Common myeloid progenitor, CD34-positive (primary cell): ENCODE results near the gene TAPBP.
A peak's percentile ranks its signal among the peaks of the same experiment; 100 is the strongest.

Experiments
- CTCF ChIA-PET: fragments of 350-600 bp; sonication (Branson Sonifier 250); formaldehyde crosslinking; loops from one replicate; lab custom pipeline; 2021; ENCODE audit warnings: antibody characterized with exemption; lab: Charles Lee
- POLR2A ChIA-PET: fragments of 350-600 bp; sonication (Branson Sonifier 250); formaldehyde crosslinking; loops from one replicate; lab custom pipeline; 2021; ENCODE audit warnings: antibody characterized with exemption; lab: Charles Lee
- DNase-seq, 3 donors: peaks; one replicate each; pipeline versions ENCODE4 v3.0.0 to v3.0.0-alpha.2; 2013
- H3K27ac ChIP-seq, 2 experiments: 1 replicate in 1 of 2; 2 replicates in 1 of 2; pipeline ENCODE4 v1.7.0; 2013; ENCODE audit warnings: inconsistent platforms in 2 of 2, low read length in 2 of 2, mild to moderate bottlenecking in 2 of 2, low read depth in 1 of 2, moderate library complexity in 1 of 2; ENCODE audit not compliant: severe bottlenecking in 2 of 2, insufficient read depth in 1 of 2, poor library complexity in 1 of 2
- H3K27me3 ChIP-seq, 5 experiments: replicated peaks in 2 of 5; 1 replicate in 3 of 5; 2 replicates in 2 of 5; pipeline versions ENCODE4 v1.6.1 to v1.7.0; 2013; ENCODE audit warnings: low read length in 4 of 5, mild to moderate bottlenecking in 2 of 5, moderate library complexity in 2 of 5, inconsistent platforms in 1 of 5; ENCODE audit not compliant: insufficient read depth in 5 of 5, control insufficient read depth in 4 of 5
- H3K36me3 ChIP-seq, 4 experiments: 1 replicate in 2 of 4; 2 replicates in 2 of 4; pipeline versions ENCODE4 v1.6.1 to v1.7.0; 2013; ENCODE audit warnings: low read length in 3 of 4, control low read depth in 1 of 4, mild to moderate bottlenecking in 1 of 4; ENCODE audit not compliant: control insufficient read depth in 4 of 4, insufficient read depth in 4 of 4
- H3K4me1 ChIP-seq, 4 experiments: 1 replicate in 3 of 4; 2 replicates in 1 of 4; pipeline versions ENCODE4 v1.6.1 to v1.7.1; 2013; ENCODE audit warnings: low read length in 3 of 4, mild to moderate bottlenecking in 3 of 4, control low read depth in 1 of 4, inconsistent platforms in 1 of 4, moderate library complexity in 1 of 4; ENCODE audit not compliant: control insufficient read depth in 4 of 4, insufficient read depth in 4 of 4; ENCODE audit errors: control extremely low read depth in 1 of 4
- H3K4me3 ChIP-seq, 7 experiments: 1 replicate in 4 of 7; 2 replicates in 3 of 7; pipeline versions ENCODE4 v1.5.1 to v1.7.0; 2013; ENCODE audit warnings: mild to moderate bottlenecking in 7 of 7, low read length in 6 of 7, moderate library complexity in 6 of 7, inconsistent platforms in 2 of 7, low read depth in 2 of 7, control low read depth in 1 of 7; ENCODE audit not compliant: insufficient read depth in 4 of 7, control insufficient read depth in 1 of 7; ENCODE audit errors: extremely low read depth in 1 of 7
- H3K9me3 ChIP-seq, 5 experiments: 1 replicate in 4 of 5; 2 replicates in 1 of 5; pipeline versions ENCODE4 v1.6.1 to v1.7.1; 2013; ENCODE audit warnings: low read length in 4 of 5, mild to moderate bottlenecking in 2 of 5, inconsistent platforms in 1 of 5, low read depth in 1 of 5, moderate library complexity in 1 of 5; ENCODE audit not compliant: control insufficient read depth in 4 of 5, insufficient read depth in 2 of 5; ENCODE audit errors: control extremely low read depth in 1 of 5
- WGBS: methylation state at CpG from one replicate; pipeline ENCODE4 v1.1.5; 2013; ENCODE audit not compliant: insufficient coverage; 5-methylcytosine and 5-hydroxymethylcytosine counted together

Gene TAPBP

GRCh38 chr6:33312361-33313104 lies 1.3 kb downstream of the TAPBP start:
- H3K4me1 ChIP-seq: peaks cover 3 to 44% (median 35%) of the 10 kb centered on the region in 4 experiments
- H3K4me3 ChIP-seq: peak overlapping the region; percentile 7 to 99 (median 93)
- peak; percentile 74 to 90 (median 88) for DNase-seq
- WGBS: 24% methylated on average over 22 of the region's 29 CpGs
- ChIA-PET CTCF (interaction anchor here (0.7 to 3.6 kb wide), 10 partner anchors 8 to 96 kb away, joined by 3 to 19 read pairs (median 4); partner anchors contain the start of gene RGL2), POLR2A (interaction anchor here (0.5 to 2.8 kb wide), 4 partner anchors 11 to 119 kb away, joined by 3 to 18 read pairs (median 4); partner anchors contain the start of gene RGL2)
- H3K27me3 ChIP-seq: no peaks in the 10 kb centered on the region
- no peaks in the 10 kb centered on the region for H3K9me3 ChIP-seq
- peak overlapping the region; percentile 93 to 95 for H3K27ac ChIP-seq
- peaks cover 3 to 29% (median 13%) of the 10 kb centered on the region in 4 experiments for H3K36me3 ChIP-seq

DNA sequence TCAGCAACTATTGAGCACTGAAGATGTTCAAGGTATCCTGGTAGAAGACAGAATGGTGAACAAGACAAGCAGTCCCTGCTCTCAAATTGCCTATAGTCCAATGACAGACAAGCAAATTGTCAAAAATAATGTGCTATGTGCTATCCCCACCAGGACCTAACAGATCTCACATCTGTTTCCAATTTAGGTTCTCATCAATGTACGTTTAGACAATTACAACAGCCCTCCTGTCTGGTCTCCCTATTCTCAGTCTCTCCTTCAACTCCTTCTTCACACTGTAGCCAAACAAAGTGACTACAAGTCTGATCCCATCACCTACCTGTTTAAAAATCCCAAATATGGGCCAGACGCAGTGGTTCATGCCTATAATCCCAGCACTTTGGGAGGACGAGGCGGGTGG lies 7.5 kb downstream of the TAPBP start:
- H3K4me1 ChIP-seq: peaks cover 0 to 3% (median 0%) of the 10 kb centered on the region in 4 experiments
- H3K9me3 ChIP-seq: no peaks in the 10 kb centered on the region
- H3K27me3 ChIP-seq: no peaks in the 10 kb centered on the region
- ChIA-PET CTCF (interaction anchor here (1.0 to 1.3 kb wide), 2 partner anchors 12 to 29 kb away, joined by 3 read pairs; no protein-coding TSS in a partner anchor), POLR2A (no interaction called here)
- 100% methylated on average over 2 of the region's 4 CpGs for WGBS
- DNase-seq: no peak
- H3K27ac ChIP-seq: no peak overlapping the region
- H3K36me3 ChIP-seq: peaks cover 15 to 70% (median 48%) of the 10 kb centered on the region in 4 experiments
- no peak overlapping the region for H3K4me3 ChIP-seq

DNA sequence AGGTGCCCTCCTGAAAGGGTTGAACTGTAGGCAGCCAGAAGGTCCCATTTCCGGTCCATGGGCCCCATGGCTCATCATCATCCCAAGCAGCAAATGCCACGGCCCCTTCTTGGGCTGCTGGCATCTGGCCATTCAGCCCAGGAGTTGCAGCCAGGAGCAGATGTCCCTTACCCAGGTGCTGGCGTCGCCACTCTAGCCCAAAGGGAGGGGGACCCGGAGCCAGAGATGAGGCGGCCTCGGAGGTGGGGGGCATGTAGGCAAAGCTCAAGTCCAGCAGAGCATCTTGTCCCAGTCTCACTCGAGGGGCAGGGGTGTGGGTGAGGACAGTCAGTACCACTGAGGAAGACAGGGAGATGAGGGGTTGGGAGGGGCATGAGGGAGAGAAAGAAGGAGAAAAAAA lies 8.8 kb downstream of the TAPBP start:
- no peak for DNase-seq
- H3K27ac ChIP-seq: no peak overlapping the region
- CTCF ChIA-PET: interaction anchor here (2.1 kb wide), 1 partner anchor 15 kb away, joined by 6 read pairs; the partner anchor contains the start of gene PFDN6
- POLR2A ChIA-PET: no interaction called here
- no peaks in the 10 kb centered on the region for H3K27me3 ChIP-seq
- H3K36me3 ChIP-seq: peaks cover 15 to 65% (median 44%) of the 10 kb centered on the region in 4 experiments
- no peaks in the 10 kb centered on the region for H3K9me3 ChIP-seq
- WGBS: 96% methylated on average over 8 of the region's 8 CpGs
- H3K4me3 ChIP-seq: no peak overlapping the region
- peaks cover 0 to 8% (median 7%) of the 10 kb centered on the region in 4 experiments for H3K4me1 ChIP-seq

DNA sequence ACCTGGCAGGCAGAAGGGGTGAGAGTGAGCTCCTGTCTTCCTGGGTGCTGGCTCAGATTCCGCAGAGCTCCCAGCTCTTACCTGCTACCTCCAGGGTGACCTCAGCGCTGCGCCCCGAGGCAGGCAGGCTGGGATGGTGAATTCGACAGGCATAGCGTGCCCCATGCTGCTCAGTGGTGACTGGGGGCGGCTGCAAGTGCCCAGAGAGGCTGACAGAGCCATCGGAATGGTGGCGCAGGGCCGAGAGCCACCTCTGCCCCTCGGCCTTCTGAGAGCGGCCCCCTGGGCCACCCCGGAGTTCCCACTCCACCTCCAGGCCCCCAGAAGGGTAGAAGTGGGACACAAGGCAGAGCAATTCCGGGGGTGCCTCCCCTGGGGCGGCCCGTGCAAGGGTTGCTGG lies 9.7 kb downstream of the TAPBP start:
- Histone ChIP-seq H3K4me3 (no peak overlapping the region), H3K9me3 (no peaks in the 10 kb centered on the region), H3K27me3 (no peaks in the 10 kb centered on the region), H3K4me1 (peaks cover 0 to 16% (median 13%) of the 10 kb centered on the region in 4 experiments), H3K27ac (no peak overlapping the region), H3K36me3 (peaks cover 15 to 64% (median 44%) of the 10 kb centered on the region in 4 experiments)
- DNase-seq: no peak
- ChIA-PET CTCF (interaction anchor here (2.1 kb wide), 1 partner anchor 14 kb away, joined by 6 read pairs; the partner anchor contains the start of gene PFDN6), POLR2A (no interaction called here)
- WGBS: 97% methylated on average over 16 of the region's 16 CpGs

GRCh38 chr6:33301877-33302276 lies 12.0 kb downstream of the TAPBP start:
- peaks cover 0 to 30% (median 26%) of the 10 kb centered on the region in 4 experiments for H3K4me1 ChIP-seq
- H3K4me3 ChIP-seq: no peak overlapping the region
- CTCF ChIA-PET: interaction anchor here (1.1 to 2.4 kb wide), 4 partner anchors 10 to 117 kb away, joined by 3 to 19 read pairs (median 8); partner anchors contain the start of gene B3GALT4
- peaks cover 13 to 51% (median 38%) of the 10 kb centered on the region in 4 experiments for H3K36me3 ChIP-seq
- no peaks in the 10 kb centered on the region for H3K27me3 ChIP-seq
- DNase-seq: no peak
- WGBS: no CpG with 5 or more reads among the region's 3 CpGs
- no peaks in the 10 kb centered on the region for H3K9me3 ChIP-seq
- POLR2A ChIA-PET: no interaction called here
- no peak overlapping the region for H3K27ac ChIP-seq

- DNase-seq: peak; percentile 92 to 97 (median 97)
- 0% methylated on average over 45 of the region's 54 CpGs for WGBS
Observed at GRCh38 chr6:33299237-33299944, 14.5 kb downstream of the TAPBP start.

More at GRCh38 chr6:33299237-33299944, 14.5 kb downstream of the TAPBP start:
- CTCF ChIA-PET: interaction anchor here (0.8 to 5.8 kb wide), 13 partner anchors 10 to 130 kb away, joined by 3 to 96 read pairs (median 4); partner anchors contain the start of genes B3GALT4, PFDN6, RPS18 and TAPBP
- Histone ChIP-seq H3K36me3 (peaks cover 11 to 50% (median 39%) of the 10 kb centered on the region in 4 experiments), H3K27me3 (no peaks in the 10 kb centered on the region), H3K4me1 (peaks cover 0 to 31% (median 27%) of the 10 kb centered on the region in 4 experiments), H3K9me3 (no peaks in the 10 kb centered on the region), H3K27ac (peak overlapping the region; percentile 81 to 93), H3K4me3 (peak overlapping the region; percentile 62 to 94 (median 87))
- POLR2A ChIA-PET: interaction anchor here (1.0 to 2.0 kb wide), 10 partner anchors 8 to 50 kb away, joined by 3 to 18 read pairs (median 6); partner anchors contain the start of genes B3GALT4, PFDN6, RPS18 and TAPBP
